SU-DHL-6 (cell line): ENCODE measurements around the gene PFN1.

Experiments used
- CTCF ChIP-seq: fragments of 200-600 bp; sonication (generic); IDR thresholded peaks from one replicate; pipeline ENCODE4 v1.5.1; 2017; ENCODE audit warnings: antibody characterized with exemption, mild to moderate bottlenecking, low read length, moderate library complexity; ENCODE audit not compliant: insufficient read depth, poor library complexity, severe bottlenecking
- EZH2phosphoT487 ChIP-seq: fragments of 200-600 bp; sonication (generic), shearing (Covaris generic); conservative IDR thresholded peaks from 2 replicates; pipeline ENCODE4 v1.6.1; 2018; ENCODE audit warnings: mild to moderate bottlenecking, antibody characterized with exemption, low read length, moderate library complexity, mixed read lengths

- TF ChIP-seq CTCF (no peak), EZH2phosphoT487 (no peak)
These were observed 51.1 kb downstream of the PFN1 start for GRCh38 chr17:4897198-4897687.
